Stimulated activated naive CD4-positive, alpha-beta T cell treated with Interleukin-2 at 50 U/mL for 16 hours (primary cell): ENCODE results near the gene ALKBH2.
"Not testable (repeated sequence)": the region's sequence is repeated elsewhere in the genome, so short reads cannot be mapped to it uniquely, and the experiment has no call there.

Experiments
- DNase-seq: peaks from one replicate; lab custom pipeline; 2025; lab: John Stamatoyannopoulos, UW

The ALKBH2 gene

GRCh38 chr12:109065853-109066193 is 27.4 kb downstream of the ALKBH2 start:
- no peak for DNase-seq

GRCh38 chr12:109065154-109065852 is 28.0 kb downstream of the ALKBH2 start:
- DNase-seq: no peak

GRCh38 chr12:109064143-109064542 is 29.1 kb downstream of the ALKBH2 start:
- no peak for DNase-seq

- DNase-seq: no peak
These were observed 34.5 kb downstream of the ALKBH2 start for GRCh38 chr12:109058773-109059172.

GRCh38 chr12:109057376-109057775 is 35.9 kb downstream of the ALKBH2 start:
- DNase-seq: no peak

GRCh38 chr12:109056891-109057290 is 36.4 kb downstream of the ALKBH2 start:
- no peak for DNase-seq

- no peak for DNase-seq
These were observed 38.8 kb downstream of the ALKBH2 start for GRCh38 chr12:109054520-109054919.

- DNase-seq: not testable (repeated sequence)
These were observed 39.2 kb downstream of the ALKBH2 start for GRCh38 chr12:109054124-109054513.

- peak; percentile 7 for DNase-seq
These were observed 39.7 kb downstream of the ALKBH2 start for GRCh38 chr12:109053382-109054123.

GRCh38 chr12:109052414-109053323 is 40.6 kb downstream of the ALKBH2 start, which contains the start of gene USP30:
Gene USP30 (plus strand): TSS chr12:109052576. CDS start chr12:109052679, 103 bp downstream.
- peak; percentile 75 for DNase-seq

GRCh38 chr12:109052097-109052413 is 41.2 kb downstream of the ALKBH2 start:
- DNase-seq: no peak

- not testable (repeated sequence) for DNase-seq
These were observed 43.5 kb downstream of the ALKBH2 start for GRCh38 chr12:109049794-109050193.

GRCh38 chr12:109048706-109049105 is 44.6 kb downstream of the ALKBH2 start:
- DNase-seq: not testable (repeated sequence)

GRCh38 chr12:109047081-109047805 is 46.0 kb downstream of the ALKBH2 start:
- no peak for DNase-seq

- no peak for DNase-seq
These were observed 49.0 kb downstream of the ALKBH2 start for GRCh38 chr12:109044241-109044640.
